MG63 (cell line): Measurements from ENCODE around the gene ZNF2. TPM values are rescaled to one million over a fixed set of nuclear protein-coding genes. Genes with fewer than 3 reads are reported as not detected.

ENCODE experiments used
- DNase-seq: peaks from one replicate; pipeline ENCODE4 v3.0.0-alpha.2; 2020
- H3K27me3 ChIP-seq: fragments of 250-450 bp; sonication (Bioruptor Pico); 2 replicates; pipeline ENCODE4 v1.5.1; 2020; ENCODE audit warnings: mild to moderate bottlenecking, moderate library complexity
- H3K36me3 ChIP-seq: fragments of 250-450 bp; sonication (Bioruptor Pico); 2 replicates; pipeline ENCODE4 v1.5.1; 2020; ENCODE audit warnings: mild to moderate bottlenecking, moderate library complexity
- H3K4me3 ChIP-seq: fragments of 250-450 bp; sonication (Bioruptor Pico); 2 replicates; pipeline ENCODE4 v1.5.1; 2020; ENCODE audit warnings: mild to moderate bottlenecking, moderate library complexity
- H3K9me3 ChIP-seq: fragments of 250-450 bp; sonication (Bioruptor Pico); 2 replicates; pipeline ENCODE4 v1.5.1; 2020; ENCODE audit warnings: mild to moderate bottlenecking, moderate library complexity
- total RNA-seq: library from RNA; depleted of rRNA; stranded (reverse); fragments of >200 nt; shearing (Covaris generic); gene quantifications from 2 replicates; pipeline ENCODE4 v1.2.3, GENCODE V29; 2014; ENCODE audit warnings: low replicate concordance; rRNA removed

The ZNF2 gene
- 3.3 and 4.2 TPM in 2 replicates for total RNA-seq

DNA sequence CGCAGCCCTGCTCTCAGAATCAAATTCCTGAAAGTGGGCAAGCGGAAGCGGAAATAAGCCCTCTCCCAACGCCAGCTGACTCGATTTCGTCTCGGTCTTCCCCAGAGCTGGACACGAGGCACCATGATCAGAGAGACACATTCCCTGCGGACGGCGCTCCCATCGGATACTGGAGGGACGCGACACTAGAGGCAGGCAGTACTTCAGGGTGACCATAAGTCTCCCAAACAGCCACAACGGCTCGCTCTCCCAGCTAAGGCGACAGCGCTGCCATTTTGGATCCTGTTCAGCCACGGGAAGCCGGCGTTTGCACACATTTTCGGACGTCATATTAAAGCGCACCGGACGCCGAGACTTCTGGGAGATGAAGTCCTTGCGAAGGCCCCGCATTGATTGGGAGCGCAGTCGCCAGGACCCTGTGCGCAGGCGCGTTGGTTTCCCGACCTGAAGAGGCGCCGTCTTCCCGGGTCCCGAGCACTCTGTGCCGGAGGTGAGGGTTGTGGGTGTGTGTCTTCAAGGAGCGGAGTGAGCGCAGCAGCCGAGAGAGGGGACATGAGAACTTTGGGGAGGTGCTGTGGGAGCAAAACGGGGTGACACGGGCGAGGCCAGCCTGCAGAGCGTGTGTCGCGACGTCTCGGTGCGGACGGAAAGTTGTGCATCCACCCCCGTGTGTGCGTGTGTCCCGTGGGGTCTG, at the start of gene ZNF2:
Gene ZNF2 (plus strand): TSS at position 439 of the 694 bp plus-strand sequence. CDS start 10,418 bp downstream, outside the sequence.
- H3K4me3 ChIP-seq: peak within 1 kb of the TSS; percentile 94
- H3K27me3 ChIP-seq: no peaks in the 10 kb centered on the region
- H3K36me3 ChIP-seq: no peaks in the 10 kb centered on the region; the same call in 1 of the 2 replicates
- DNase-seq: peak; percentile 97
- no peaks in the 10 kb centered on the region for H3K9me3 ChIP-seq

DNA sequence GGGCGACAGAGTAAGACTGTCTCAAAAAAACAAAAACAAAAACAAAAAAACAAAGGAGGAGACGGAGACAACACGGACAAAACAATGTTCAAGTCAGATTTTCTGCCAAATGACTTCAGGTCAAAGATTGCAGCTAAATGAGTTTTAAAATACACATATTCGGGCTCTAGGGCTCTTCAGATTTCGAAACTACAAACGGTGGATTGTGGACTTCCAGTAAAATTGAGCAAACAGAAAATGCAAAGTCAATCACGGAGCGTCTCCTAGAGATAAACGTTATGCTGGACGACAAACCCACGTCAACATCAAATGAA, 44.6 kb upstream of the ZNF2 start:
- H3K36me3 ChIP-seq: peaks cover 20% of the 10 kb centered on the region
- peak overlapping the region; percentile 98 for H3K4me3 ChIP-seq
- no peak for DNase-seq
- H3K27me3 ChIP-seq: no peaks in the 10 kb centered on the region
- H3K9me3 ChIP-seq: no peaks in the 10 kb centered on the region

DNA sequence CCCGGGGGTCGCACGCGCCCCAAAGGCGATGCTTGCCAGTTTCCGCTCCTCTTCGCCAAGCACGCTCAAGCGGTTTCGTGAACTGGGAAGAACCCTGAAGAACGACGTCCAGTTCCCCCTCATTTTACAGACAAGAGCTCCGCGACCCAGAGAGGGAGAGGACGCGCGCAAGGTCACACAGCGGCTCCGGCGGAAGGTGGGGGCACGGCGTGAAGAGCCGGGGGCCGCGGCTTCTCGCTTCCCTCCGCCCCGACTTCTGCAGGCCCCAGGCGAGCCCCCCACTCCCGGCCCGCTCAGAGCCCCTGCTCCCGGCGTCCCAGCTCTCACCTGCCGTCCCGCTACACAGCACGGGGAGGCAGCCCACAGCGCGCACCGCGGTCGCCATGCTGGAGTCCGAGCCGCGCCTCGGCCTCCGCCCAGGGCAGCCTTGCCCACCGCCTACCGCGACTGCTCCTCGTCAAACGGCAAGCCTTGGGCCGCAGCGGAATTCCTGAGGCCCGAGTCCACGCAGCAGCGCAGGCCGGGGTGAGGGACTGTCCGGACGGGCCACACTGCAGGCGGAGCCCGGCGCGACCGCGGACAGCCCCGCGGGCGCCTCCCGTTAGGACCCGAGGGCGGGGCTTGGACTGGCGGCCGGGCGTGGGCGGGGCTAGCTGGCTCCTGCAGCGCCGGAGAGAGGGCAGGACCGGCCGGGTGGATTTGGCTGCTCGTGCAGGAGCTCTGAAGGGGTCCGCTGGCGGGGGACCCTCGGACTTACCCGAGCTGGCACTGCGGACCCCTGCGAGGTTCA, 44.0 kb upstream of the ZNF2 start, which contains the start of gene MRPS5:
Gene MRPS5 (minus strand): TSS at position 402 of the 790 bp plus-strand sequence. CDS start 17 bp downstream, at position 385.
- H3K36me3 ChIP-seq: peaks cover 16% of the 10 kb centered on the region
- peak; percentile 82 for DNase-seq
- no peaks in the 10 kb centered on the region for H3K9me3 ChIP-seq
- no peaks in the 10 kb centered on the region for H3K27me3 ChIP-seq
- H3K4me3 ChIP-seq: peak within 1 kb of the TSS; percentile 98

DNA sequence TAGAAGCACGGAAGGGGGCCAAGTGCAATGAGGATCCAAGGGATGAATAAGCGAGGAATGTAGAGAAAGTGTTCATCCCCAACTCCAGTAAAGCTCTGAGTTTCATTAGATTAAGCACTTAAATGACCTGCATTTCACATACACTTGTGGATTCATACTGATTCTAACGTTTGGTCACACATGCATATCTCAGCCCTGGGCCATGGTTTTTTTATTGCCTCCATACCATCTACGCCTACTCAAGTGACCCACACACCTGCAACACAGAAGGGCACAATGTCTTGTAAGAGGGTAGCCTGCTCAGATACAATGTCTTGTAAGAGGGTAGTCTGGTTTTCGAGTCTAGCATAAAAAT, 43.4 kb upstream of the ZNF2 start:
- peaks cover 12% of the 10 kb centered on the region for H3K36me3 ChIP-seq
- H3K9me3 ChIP-seq: no peaks in the 10 kb centered on the region
- DNase-seq: no peak
- no peaks in the 10 kb centered on the region for H3K27me3 ChIP-seq
- H3K4me3 ChIP-seq: peak overlapping the region; percentile 98

DNA sequence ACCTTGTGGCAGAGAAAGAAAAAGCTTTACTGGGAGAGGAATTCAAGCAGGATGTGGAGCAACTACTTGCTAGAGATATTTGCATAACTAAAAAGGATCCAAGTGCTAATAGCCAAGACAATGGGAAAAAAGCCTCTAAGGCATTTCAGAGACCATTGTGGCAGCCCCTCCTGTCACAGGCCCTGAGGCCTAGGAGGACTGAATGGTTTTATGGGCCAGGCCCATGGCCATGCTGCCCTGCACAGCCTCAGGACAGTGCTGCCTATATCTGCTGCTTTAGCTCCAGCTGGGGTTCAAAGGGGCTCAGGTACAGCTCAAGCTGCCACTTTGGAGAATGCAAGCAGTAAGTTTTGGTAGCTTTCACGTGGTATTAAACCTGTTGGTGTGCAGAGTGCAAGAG, 26.9 kb upstream of the ZNF2 start:
- H3K9me3 ChIP-seq: peaks cover 19% of the 10 kb centered on the region
- no peak overlapping the region for H3K4me3 ChIP-seq
- DNase-seq: no peak
- no peaks in the 10 kb centered on the region for H3K36me3 ChIP-seq
- H3K27me3 ChIP-seq: no peaks in the 10 kb centered on the region

DNA sequence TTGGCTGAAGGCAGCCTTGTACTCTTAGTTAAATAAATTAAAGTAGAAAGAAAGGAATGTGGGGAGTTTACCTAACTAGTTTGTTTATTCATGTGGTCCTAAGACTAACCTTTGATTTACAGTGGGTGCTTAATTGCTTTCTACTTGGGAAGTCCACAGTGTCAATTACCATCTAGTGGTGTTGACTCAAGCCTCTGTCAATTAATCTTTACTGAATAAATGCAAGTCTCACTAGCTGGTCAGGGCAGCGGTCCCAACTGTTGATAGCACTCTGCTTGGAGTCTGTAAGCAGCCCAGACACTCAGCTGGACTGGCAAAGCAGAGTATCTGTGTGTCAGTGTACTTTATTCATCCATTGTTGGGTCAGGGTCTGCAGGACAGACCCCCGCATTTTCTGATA, 21.8 kb upstream of the ZNF2 start:
- Histone ChIP-seq H3K36me3 (peaks cover 14% of the 10 kb centered on the region), H3K27me3 (no peaks in the 10 kb centered on the region), H3K9me3 (peaks cover 30% of the 10 kb centered on the region), H3K4me3 (no peak overlapping the region)
- DNase-seq: no peak

DNA sequence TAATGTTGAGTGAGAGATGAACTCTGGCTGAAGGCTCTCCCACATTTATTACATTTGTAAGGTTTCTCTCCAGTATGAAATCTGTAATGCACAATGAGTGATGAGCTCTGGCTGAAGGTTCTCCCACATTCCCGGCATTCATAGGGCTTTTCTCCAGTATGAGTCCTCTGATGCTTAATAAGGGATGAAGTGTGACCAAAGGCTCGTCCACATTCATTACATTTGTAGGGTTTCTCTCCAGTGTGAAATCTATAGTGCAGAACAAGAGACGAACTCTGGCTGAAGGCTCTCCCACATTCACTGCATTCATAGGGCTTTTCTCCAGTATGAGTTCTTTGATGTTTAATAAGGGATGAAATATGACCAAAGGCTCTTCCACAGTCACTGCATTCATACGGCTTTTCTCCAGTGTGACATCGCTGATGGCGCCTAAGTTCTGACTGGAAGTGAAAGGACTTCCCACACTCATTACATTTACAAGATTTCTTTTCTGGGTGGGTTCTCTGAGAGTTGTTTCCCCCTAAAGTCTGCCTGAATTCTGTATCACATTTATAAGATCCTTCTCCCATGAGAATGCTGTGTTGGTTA, 16.1 kb upstream of the ZNF2 start:
- no peak for DNase-seq
- no peak overlapping the region for H3K4me3 ChIP-seq
- H3K36me3 ChIP-seq: peaks cover 64% of the 10 kb centered on the region
- H3K27me3 ChIP-seq: no peaks in the 10 kb centered on the region
- peaks cover 42% of the 10 kb centered on the region for H3K9me3 ChIP-seq

DNA sequence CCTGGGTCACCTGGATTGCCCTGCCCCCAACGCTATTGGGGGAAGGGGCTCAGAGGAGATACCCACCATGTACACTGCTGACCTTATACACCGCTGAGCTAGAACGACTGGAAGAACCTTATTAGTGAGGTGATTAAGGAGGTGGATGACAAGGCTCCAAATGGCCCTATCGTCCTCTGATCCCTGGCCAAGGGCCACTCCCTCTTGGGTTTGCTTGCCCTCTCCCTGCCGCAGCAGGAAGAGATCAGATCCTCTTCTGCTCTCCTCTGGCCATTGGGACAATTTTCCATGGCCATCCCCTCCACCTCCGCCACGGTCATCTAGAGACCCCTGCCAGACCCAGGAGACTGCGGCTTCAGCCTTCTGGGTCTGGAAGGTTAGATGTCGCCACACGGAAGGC, 7.2 kb upstream of the ZNF2 start:
- Histone ChIP-seq H3K36me3 (peaks cover 19% of the 10 kb centered on the region), H3K27me3 (no peaks in the 10 kb centered on the region), H3K9me3 (peaks cover 5% of the 10 kb centered on the region; the same call in 1 of the 2 replicates), H3K4me3 (peak overlapping the region; percentile 52)
- no peak for DNase-seq

DNA sequence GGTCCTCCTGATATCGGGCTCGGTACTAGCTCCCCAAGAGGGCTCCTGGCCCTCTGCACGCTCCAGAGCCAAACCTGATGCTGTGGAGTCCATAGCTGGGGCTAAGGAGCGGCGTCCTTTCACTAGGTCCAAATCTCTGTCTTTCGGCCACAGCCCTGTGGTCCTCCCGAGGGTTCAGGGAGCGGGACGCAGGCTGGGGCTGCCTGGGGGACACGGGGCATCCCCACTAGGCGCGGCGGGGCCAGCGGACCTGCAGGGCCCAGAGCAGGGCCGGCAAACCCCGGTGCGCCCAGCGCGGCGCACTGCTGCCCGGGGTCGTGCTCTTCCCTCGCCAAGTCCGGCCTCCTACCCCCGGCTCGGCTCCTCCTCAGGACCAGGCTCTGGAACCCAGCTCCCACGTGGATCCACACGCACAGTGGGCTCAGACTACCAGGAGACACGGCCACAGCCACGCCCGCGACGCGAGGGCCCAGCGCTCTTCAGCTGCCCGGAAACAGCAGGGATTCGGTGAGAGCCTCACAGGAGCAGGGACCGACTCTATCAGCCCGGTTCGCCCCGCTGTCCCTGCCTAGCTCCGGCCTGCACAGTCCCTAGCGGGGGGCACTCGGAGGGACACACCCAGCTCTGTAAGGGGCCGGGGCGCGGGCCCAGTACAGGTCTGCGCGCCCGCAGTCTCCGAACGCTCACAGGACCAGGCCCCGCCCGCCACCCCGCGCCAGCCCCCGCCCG, 6.6 kb upstream of the ZNF2 start:
- no peaks in the 10 kb centered on the region for H3K27me3 ChIP-seq
- DNase-seq: peak; percentile 48
- peaks cover 13% of the 10 kb centered on the region for H3K36me3 ChIP-seq
- peaks cover under 1% of the 10 kb centered on the region; the same call in 1 of the 2 replicates for H3K9me3 ChIP-seq
- H3K4me3 ChIP-seq: peak overlapping the region; percentile 52

DNA sequence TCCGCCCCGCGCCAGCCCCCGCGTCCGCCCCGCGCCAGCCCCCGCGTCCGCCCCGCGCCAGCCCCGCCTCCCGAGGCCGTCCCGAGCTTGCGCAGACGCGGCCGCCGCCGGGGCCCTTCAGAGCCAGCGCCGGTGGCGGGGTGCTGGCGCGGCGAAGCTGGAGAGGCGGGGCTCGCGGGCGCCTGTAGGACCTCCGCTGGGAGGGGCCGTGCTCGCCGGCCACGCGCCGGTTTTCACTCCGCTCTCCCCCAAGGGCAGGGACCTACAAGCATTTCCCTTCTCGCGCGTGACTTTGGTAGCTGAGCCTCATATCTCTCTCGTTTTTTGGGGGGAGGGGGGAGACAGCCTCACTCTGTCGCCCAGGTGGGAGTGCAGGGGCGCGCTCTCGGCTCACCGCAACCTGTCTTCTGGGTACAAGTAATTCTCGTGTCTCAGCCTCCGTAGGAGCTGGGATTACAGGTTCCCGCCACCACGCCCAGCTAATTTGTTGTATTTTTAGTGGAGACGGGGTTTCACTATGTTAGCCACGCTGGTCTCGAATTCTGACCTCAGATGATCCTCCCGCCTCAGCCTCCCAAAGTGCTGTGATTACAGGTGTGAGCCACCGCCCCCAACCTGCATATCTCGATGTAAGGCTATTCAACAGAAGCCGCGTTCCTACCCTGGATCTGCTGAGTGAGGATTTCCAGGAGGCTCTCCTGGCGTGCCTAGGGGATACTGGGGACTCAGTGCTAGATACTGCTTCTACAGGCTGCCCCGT, 5.7 kb upstream of the ZNF2 start, which contains the start of gene ZNF514:
Gene ZNF514 (minus strand): TSS at position 159 of the 760 bp plus-strand sequence. CDS start 6,595 bp downstream, outside the sequence.
- H3K4me3 ChIP-seq: peak within 1 kb of the TSS; percentile 52
- DNase-seq: peak; percentile 75
- H3K9me3 ChIP-seq: no peaks in the 10 kb centered on the region
- peaks cover 7% of the 10 kb centered on the region for H3K36me3 ChIP-seq
- H3K27me3 ChIP-seq: no peaks in the 10 kb centered on the region

DNA sequence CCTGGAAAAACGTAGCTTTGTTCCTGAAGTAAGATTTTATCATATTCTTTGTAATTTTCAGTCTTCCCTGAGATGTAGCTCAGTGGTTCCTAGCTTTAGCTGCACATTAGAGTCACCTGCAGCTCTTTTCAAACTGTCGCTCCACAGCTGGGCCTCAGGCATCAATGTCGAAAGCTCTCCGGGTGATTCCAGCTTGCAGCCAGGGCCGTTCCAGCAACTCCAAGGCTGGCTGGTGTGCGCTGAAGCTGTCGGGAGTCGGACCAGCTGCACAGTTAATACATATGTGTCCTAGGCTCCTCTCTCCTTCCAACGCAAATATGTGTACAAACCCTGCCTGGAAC, 609 bp upstream of the ZNF2 start:
- H3K9me3 ChIP-seq: no peaks in the 10 kb centered on the region
- H3K27me3 ChIP-seq: no peaks in the 10 kb centered on the region
- no peaks in the 10 kb centered on the region; the same call in 1 of the 2 replicates for H3K36me3 ChIP-seq
- no peak for DNase-seq
- H3K4me3 ChIP-seq: peak overlapping the region; percentile 94

DNA sequence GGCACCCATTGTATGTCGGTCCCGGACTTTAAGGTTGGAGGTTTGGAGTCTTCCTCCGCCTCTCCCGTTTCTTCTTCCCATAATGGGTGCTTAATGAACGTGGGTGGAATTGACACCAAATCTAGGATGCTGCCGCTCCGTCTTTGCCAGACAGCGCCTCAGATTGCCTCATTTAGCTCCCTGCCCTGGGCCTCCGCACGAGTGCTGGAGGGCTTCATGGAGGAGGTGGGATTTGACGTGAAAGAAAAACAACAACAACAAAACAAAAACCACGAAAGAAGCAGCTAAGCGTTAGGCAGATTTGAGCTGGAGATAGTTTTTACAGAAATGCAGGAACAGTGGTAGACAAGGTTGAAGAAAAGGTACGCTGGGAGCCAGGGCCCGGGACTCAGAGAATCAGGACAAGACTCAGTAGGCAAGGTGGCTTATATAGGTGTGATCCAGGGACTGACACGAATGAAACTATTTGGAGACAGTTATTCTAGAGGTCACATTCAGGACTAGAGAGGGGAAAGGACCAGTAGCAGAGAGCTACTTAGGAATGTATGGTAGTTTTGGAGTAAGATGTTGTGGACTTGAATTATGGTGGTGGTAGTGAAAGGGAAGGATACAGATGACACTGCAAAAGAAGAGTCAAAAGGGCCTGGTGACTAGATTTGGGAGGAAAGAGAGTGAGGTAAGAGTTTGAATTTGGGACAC, 605 bp downstream of the ZNF2 start:
- DNase-seq: no peak
- H3K9me3 ChIP-seq: no peaks in the 10 kb centered on the region
- no peaks in the 10 kb centered on the region; the same call in 1 of the 2 replicates for H3K36me3 ChIP-seq
- H3K27me3 ChIP-seq: no peaks in the 10 kb centered on the region
- peak overlapping the region; percentile 94 for H3K4me3 ChIP-seq

DNA sequence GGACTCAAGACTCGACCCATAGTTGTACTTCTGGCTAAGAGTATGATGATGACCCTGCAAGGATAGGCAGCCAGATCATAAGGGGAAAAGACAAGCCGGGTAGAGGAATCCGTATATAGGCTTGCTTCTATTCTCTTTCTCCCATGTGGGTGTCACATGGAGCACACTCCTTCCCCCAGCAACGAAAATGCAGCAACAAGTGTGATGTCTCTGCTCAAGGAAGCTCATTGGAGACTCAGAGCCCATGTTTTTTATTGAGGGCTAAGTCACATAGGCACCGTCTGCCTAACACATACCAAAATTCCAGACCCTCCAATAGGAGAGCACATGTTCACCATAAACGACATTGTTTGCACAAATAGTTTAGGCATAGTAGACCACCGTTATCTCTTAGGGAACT, 6.3 kb downstream of the ZNF2 start:
- no peaks in the 10 kb centered on the region for H3K9me3 ChIP-seq
- DNase-seq: no peak
- no peaks in the 10 kb centered on the region for H3K27me3 ChIP-seq
- H3K36me3 ChIP-seq: peaks cover 2% of the 10 kb centered on the region
- H3K4me3 ChIP-seq: no peak overlapping the region

DNA sequence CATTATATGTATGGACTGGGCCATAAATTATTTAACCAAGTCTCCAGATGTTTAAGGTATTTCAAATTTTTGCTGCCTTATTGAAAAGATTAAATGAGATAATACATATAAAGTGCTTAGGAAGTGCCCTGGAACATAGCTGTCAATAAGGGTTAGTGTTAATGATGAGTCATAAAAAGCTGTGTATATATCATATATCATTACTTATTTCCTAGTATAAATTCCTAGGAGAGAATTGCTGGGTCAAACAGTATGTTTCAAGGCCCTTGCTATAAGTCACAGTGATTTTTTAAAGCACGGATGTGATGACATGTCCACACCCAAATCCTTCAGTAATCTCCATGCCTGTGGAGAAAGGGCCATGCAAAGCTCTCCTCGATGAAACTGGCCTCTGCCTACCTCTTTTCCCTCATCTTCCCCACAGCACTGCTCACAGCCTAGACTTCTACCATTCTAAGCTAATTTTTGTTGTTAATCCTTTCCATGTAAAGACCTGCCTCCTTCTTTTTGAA, 8.5 kb downstream of the ZNF2 start:
- H3K4me3 ChIP-seq: no peak overlapping the region
- H3K36me3 ChIP-seq: peaks cover 6% of the 10 kb centered on the region
- H3K9me3 ChIP-seq: no peaks in the 10 kb centered on the region
- H3K27me3 ChIP-seq: no peaks in the 10 kb centered on the region
- no peak for DNase-seq

DNA sequence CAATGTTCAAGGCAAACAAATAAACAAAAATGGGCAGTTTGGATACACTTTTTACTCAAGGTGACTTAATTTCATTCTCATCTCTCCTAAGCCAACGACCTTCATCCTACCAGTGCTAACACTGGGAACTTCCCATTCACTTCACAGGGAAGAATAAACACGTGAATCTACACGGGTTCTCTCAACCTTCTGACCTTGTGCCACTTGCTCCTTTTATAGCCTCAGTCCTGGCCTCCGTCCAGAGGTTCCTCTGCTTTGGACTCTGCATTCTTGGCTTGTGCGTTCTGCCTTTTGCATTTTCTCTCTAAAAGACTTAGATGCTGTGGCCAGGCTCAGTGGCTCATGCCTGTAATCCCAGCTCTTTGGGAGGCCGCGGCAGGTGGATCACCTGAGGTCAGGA, 13.8 kb downstream of the ZNF2 start:
- Histone ChIP-seq H3K9me3 (no peaks in the 10 kb centered on the region), H3K36me3 (peaks cover 30% of the 10 kb centered on the region), H3K27me3 (no peaks in the 10 kb centered on the region), H3K4me3 (no peak overlapping the region)
- DNase-seq: no peak
